Measurements from ENCODE around the gene HBG2. TPM values are rescaled to one million over a fixed set of nuclear protein-coding genes. Genes with fewer than 3 reads are reported as not detected.

The HBG2 gene
- total and polyA plus RNA-seq, 9 of the 15 experiments (the other 6 are each of a cell fraction or from before 2014, with no cell fraction given), result 1,626 to 58,619 (median 10,515) TPM

DNA sequence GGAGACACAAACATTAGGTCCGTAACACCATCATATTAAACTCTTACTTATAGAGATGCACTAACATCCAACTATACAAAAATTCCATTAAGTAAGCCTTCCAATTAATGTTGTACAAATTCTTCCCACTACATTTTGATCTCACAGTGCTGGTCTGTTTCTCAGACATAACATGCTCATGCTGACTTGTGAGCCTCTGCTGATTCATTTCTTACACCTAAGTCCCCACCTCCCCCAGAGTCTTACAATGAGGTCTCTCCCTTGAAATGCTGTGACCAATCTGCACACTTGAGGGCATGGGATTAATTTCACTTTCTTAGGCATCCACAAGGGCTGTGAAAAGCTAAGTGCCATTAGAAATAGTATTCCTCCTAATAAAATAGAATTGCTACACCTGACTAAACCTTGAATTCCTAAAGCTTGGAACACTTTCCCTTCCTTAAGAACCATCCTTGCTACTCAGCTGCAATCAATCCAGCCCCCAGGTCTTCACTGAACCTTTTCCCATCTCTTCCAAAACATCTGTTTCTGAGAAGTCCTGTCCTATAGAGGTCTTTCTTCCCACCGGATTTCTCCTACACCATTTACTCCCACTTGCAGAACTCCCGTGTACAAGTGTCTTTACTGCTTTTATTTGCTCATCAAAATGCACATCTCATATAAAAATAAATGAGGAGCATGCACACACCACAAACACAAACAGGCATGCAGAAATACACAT is 6.9 kb downstream of the HBG2 start:
- Histone ChIP-seq H3K27ac (ENCODE audit: extremely low read depth, low read depth, low read length) (peak overlapping the region; percentile 72), H3K4me1 (replicated peaks in 1 of 2; ENCODE audit: control insufficient read depth in 2 of 2, insufficient read depth in 2 of 2, low read length in 2 of 2) (peaks cover 8 to 20% of the 10 kb centered on the region in 2 experiments), H3K36me3 (ENCODE audit: control insufficient read depth, insufficient read depth, low read length) (peaks cover 49% of the 10 kb centered on the region), H2AFZ (ENCODE audit: low read depth, low read length) (no peak overlapping the region), H3K4me3 (peak overlapping the region; percentile 54), H3K9ac (ENCODE audit: insufficient read depth in 1 of 2, low read depth in 2 of 2, low read length in 2 of 2) (peak overlapping the region; percentile 70 to 75), H4K20me1 (replicated peaks; ENCODE audit: control insufficient read depth, insufficient read depth, low read length) (peaks cover 5% of the 10 kb centered on the region; the same call in 1 of the 2 replicates), H3K9me1 (ENCODE audit: control insufficient read depth, insufficient read depth, low read length) (no peaks in the 10 kb centered on the region), H3K9me3 (replicated peaks; ENCODE audit: control insufficient read depth, insufficient read depth, low read depth, low read length) (no peaks in the 10 kb centered on the region), H3K79me2 (ENCODE audit: control insufficient read depth, insufficient read depth, low read length) (peaks cover 92% of the 10 kb centered on the region), H3K4me2 (ENCODE audit: insufficient read depth, low read length) (peak overlapping the region; percentile 88), H3K27me3 (ENCODE audit: control insufficient read depth in 2 of 2, insufficient read depth in 2 of 2, low read length in 2 of 2) (no peaks in the 10 kb centered on the region)
- DNase-seq (ENCODE audit: extremely low read depth in 1 of 4, low spot score in 3 of 4), result peak in 3 of 4 experiments; percentile 52 to 79 (median 56)
- CTCF ChIA-PET (ENCODE audit: low intra/inter-chr PET ratio), result no interaction called here
- ATAC-seq, result peak; percentile 39
- in situ Hi-C loops (cut with MboI), result no loop called here
- BruUV-seq (replicated peaks), result no TSS peak
- WGBS (ENCODE audit: insufficient coverage, low coverage, missing lambda C conversion rate), result 0% methylated on average over 3 of the region's 3 CpGs
- FAIRE-seq, result no peak
- intact Hi-C loops (cut with micrococcal nuclease), result no loop called here
- POLR2A ChIA-PET, result interaction anchor here (0.7 to 3.3 kb wide), 16 partner anchors 8 to 348 kb away, joined by 3 to 21 read pairs (median 4); partner anchors contain the start of gene HBE1
- TF ChIP-seq ZC3H4 (CRISPR knock-in tag; IDR thresholded peaks at IDR 0.05; ENCODE audit: borderline replicate concordance) (no peak), BMI1 (IDR thresholded peaks at IDR 0.05; ENCODE audit: low read length) (no peak), NFYB (IDR thresholded peaks at IDR 0.05; ENCODE audit: extremely low read depth, insufficient read length) (no peak), EWSR1 (IDR thresholded peaks at IDR 0.05; ENCODE audit: borderline replicate concordance, low read depth, partially characterized antibody) (peak; percentile 30), SNRNP70 (optimal IDR thresholded peaks at IDR 0.05; ENCODE audit: low read depth, low read length) (no peak), ZNF212 (CRISPR knock-in tag; IDR thresholded peaks at IDR 0.05) (no peak), TAF15 (IDR thresholded peaks at IDR 0.05; ENCODE audit: low read depth, low read length) (no peak), CBX1 (IDR thresholded peaks at IDR 0.05; ENCODE audit: low read depth) (no peak), ELF4 (CRISPR knock-in tag; IDR thresholded peaks at IDR 0.05) (peak; percentile 42; the same call in 1 of the 2 replicates), HDAC1 (IDR thresholded peaks at IDR 0.05) (0 out of 4 replicates have a peak, but pooled peaks of 1 of the 2 experiments have one; percentile 20), ZNF668 (CRISPR knock-in tag; IDR thresholded peaks at IDR 0.05) (no peak), CREM (IDR thresholded peaks at IDR 0.05; ENCODE audit: low read depth) (0 out of 2 replicates have a peak, but pooled peaks have one; percentile 6), POLR2A (conservative IDR thresholded peaks at IDR 0.05) (peak; percentile 61), ZEB2 (IDR thresholded peaks at IDR 0.05) (no peak)
- TF ChIP-seq, protein P1, sequence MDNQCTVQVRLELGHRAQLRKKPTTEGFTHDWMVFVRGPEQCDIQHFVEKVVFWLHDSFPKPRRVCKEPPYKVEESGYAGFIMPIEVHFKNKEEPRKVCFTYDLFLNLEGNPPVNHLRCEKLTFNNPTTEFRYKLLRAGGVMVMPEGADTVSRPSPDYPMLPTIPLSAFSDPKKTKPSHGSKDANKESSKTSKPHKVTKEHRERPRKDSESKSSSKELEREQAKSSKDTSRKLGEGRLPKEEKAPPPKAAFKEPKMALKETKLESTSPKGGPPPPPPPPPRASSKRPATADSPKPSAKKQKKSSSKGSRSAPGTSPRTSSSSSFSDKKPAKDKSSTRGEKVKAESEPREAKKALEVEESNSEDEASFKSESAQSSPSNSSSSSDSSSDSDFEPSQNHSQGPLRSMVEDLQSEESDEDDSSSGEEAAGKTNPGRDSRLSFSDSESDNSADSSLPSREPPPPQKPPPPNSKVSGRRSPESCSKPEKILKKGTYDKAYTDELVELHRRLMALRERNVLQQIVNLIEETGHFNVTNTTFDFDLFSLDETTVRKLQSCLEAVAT (IDR thresholded peaks at IDR 0.05), result peak in 1 of 2 experiments; percentile 85; a peak in 3 of 4 replicates
- TF ChIP-seq, protein P2, sequence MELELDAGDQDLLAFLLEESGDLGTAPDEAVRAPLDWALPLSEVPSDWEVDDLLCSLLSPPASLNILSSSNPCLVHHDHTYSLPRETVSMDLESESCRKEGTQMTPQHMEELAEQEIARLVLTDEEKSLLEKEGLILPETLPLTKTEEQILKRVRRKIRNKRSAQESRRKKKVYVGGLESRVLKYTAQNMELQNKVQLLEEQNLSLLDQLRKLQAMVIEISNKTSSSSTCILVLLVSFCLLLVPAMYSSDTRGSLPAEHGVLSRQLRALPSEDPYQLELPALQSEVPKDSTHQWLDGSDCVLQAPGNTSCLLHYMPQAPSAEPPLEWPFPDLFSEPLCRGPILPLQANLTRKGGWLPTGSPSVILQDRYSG (tag; conservative IDR thresholded peaks at IDR 0.05; ENCODE audit: low read depth), result no peak
- TF ChIP-seq, protein P3, sequence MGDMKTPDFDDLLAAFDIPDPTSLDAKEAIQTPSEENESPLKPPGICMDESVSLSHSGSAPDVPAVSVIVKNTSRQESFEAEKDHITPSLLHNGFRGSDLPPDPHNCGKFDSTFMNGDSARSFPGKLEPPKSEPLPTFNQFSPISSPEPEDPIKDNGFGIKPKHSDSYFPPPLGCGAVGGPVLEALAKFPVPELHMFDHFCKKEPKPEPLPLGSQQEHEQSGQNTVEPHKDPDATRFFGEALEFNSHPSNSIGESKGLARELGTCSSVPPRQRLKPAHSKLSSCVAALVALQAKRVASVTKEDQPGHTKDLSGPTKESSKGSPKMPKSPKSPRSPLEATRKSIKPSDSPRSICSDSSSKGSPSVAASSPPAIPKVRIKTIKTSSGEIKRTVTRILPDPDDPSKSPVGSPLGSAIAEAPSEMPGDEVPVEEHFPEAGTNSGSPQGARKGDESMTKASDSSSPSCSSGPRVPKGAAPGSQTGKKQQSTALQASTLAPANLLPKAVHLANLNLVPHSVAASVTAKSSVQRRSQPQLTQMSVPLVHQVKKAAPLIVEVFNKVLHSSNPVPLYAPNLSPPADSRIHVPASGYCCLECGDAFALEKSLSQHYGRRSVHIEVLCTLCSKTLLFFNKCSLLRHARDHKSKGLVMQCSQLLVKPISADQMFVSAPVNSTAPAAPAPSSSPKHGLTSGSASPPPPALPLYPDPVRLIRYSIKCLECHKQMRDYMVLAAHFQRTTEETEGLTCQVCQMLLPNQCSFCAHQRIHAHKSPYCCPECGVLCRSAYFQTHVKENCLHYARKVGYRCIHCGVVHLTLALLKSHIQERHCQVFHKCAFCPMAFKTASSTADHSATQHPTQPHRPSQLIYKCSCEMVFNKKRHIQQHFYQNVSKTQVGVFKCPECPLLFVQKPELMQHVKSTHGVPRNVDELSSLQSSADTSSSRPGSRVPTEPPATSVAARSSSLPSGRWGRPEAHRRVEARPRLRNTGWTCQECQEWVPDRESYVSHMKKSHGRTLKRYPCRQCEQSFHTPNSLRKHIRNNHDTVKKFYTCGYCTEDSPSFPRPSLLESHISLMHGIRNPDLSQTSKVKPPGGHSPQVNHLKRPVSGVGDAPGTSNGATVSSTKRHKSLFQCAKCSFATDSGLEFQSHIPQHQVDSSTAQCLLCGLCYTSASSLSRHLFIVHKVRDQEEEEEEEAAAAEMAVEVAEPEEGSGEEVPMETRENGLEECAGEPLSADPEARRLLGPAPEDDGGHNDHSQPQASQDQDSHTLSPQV (IDR thresholded peaks at IDR 0.05), result peak; percentile 44; the same call in 1 of the 2 replicates
